Sigmoid colon (tissue), 4 donors: Measurements from ENCODE around the gene RCOR1.

Source experiments
- CTCF ChIP-seq, 4 experiments: fragments of 450-650 bp in 3 of 4; fragments of 200-600 bp in 1 of 4; IDR thresholded peaks; one replicate each; pipeline ENCODE4 v1.5.1; 2016 to 2019; ENCODE audit warnings: antibody characterized with exemption in 4 of 4, mild to moderate bottlenecking in 3 of 4, moderate library complexity in 2 of 4
- EP300 ChIP-seq, 4 donors: sonication (generic); formaldehyde crosslinking; IDR thresholded peaks; one replicate each; pipeline ENCODE4 v1.6.1; 2017; ENCODE audit warnings: antibody characterized with exemption in 4 of 4
- POLR2A ChIP-seq, 2 donors: fragments of 450-650 bp; IDR thresholded peaks; one replicate each; pipeline ENCODE4 v1.6.1; 2016; ENCODE audit warnings: antibody characterized with exemption in 2 of 2, mild to moderate bottlenecking in 2 of 2, moderate library complexity in 2 of 2
- POLR2AphosphoS5 ChIP-seq, 4 donors: sonication (generic); formaldehyde crosslinking; IDR thresholded peaks; one replicate each; pipeline ENCODE4 v1.6.1; 2017; ENCODE audit warnings: antibody characterized with exemption in 4 of 4

DNA sequence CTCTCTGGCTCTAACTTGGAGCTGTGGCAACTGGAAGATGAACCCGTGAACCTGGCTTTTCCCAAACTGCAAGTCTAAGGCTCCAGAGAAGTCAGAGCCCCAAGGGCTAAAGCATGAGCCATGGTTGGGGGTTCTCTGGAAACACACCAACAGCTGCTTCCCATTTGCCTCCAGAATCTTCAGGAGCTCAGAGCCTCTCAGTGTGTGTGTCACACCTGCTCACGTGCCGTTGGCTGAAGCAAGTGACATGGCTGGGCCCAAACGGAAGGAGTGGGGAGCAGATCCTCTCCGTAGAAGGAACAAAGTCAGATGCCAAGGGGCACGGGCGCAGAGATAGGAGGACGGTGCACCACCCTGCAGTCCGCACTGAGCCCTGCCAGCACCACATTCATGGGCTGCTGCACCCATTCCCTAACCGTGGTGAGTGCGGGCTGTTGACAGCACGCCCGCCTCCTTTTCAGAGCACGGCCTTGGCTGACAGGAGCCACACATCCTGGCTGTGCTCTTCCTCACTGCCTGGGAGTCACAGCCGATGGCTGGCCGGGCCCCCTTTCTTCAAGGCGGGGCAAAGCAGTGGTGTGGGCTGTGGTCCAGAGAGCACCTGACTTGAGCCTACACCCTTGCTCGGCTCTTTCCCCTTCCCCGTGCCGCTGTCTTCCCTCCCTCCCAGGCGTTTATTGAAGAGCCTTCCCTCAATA, 168.2 kb downstream of the RCOR1 start:
- no peak for TF ChIP-seq CTCF (IDR thresholded peaks at IDR 0.05)
- TF ChIP-seq POLR2A (IDR thresholded peaks at IDR 0.05): no peak
- no peak for TF ChIP-seq POLR2AphosphoS5 (IDR thresholded peaks at IDR 0.05)
- no peak for TF ChIP-seq EP300 (IDR thresholded peaks at IDR 0.05)
